Adrenal gland (tissue), 12 donors: ENCODE data around the gene ADPRM. TPM values are rescaled to one million over a fixed set of nuclear protein-coding genes. Genes with fewer than 3 reads are reported as not detected.
"Not testable (repeated sequence)": the region's sequence is repeated elsewhere in the genome, so short reads cannot be mapped to it uniquely, and the experiment has no call there.

Experiments
- DNase-seq, 7 donors: peaks; one replicate each; pipeline ENCODE4 v3.0.0-alpha.2; 2019 to 2020
- H3K27ac ChIP-seq, 5 donors: fragments of 200-600 bp; sonication (generic) in 4 of 5; 1 replicate in 3 of 5; 2 replicates in 2 of 5; pipeline versions ENCODE4 v1.5.1 to v1.8.0; 2016 to 2020; ENCODE audit warnings: mild to moderate bottlenecking in 1 of 5
- H3K27me3 ChIP-seq: fragments of 200-600 bp; 2 replicates; pipeline ENCODE4 v1.8.0; 2021
- H3K36me3 ChIP-seq, 2 donors: fragments of 200-600 bp; replicated peaks in 1 of 2; 1 replicate in 1 of 2; 2 replicates in 1 of 2; pipeline versions ENCODE4 v1.5.1 to v1.8.0; 2018 to 2022
- H3K4me1 ChIP-seq, 2 donors: fragments of 200-600 bp; replicated peaks in 1 of 2; 1 replicate in 1 of 2; 2 replicates in 1 of 2; pipeline versions ENCODE4 v1.5.1 to v1.8.0; 2018 to 2021
- H3K4me3 ChIP-seq, 4 donors: fragments of 200-600 bp; sonication (generic) in 3 of 4; one replicate each; pipeline ENCODE4 v1.5.1; 2016 to 2018
- H3K9me3 ChIP-seq, 3 donors: fragments of 200-600 bp; sonication (generic) in 1 of 3; replicated peaks in 1 of 3; 1 replicate in 2 of 3; 2 replicates in 1 of 3; pipeline versions ENCODE4 v1.5.1 to v1.8.0; 2016 to 2021
- POLR2A ChIP-seq, 2 donors: fragments of 450-650 bp; IDR thresholded peaks; one replicate each; pipeline ENCODE4 v1.6.1; 2017; ENCODE audit warnings: antibody characterized with exemption in 2 of 2, mild to moderate bottlenecking in 2 of 2, moderate library complexity in 1 of 2
- WGBS, 4 donors: extraction: QIAGEN DNeasy Blood & Tissue Kit in 2 of 4; methylation state at CpG; one replicate each; pipeline versions ENCODE4 v1.1.5 to v1.1.7; 2013 to 2017; 5-methylcytosine and 5-hydroxymethylcytosine counted together
- intact Hi-C, 2 donors: fragments of 100-400 bp; cut with DNase I; formaldehyde crosslinking; loops; one replicate each; pipeline versions ENCODE4 v1.14.1 to v1.15.0; 2022 to 2023
- polyA plus RNA-seq, 3 donors: library from polyadenylated mRNA; stranded (reverse); fragments of 200-250 nt in 2 of 3; fragments of 350-450 nt in 1 of 3; fragmentation: Illumina TruSeq in 1 of 3; extraction: RNeasy Lipid Tissue Mini Kit (QIAGEN cat#74804) in 1 of 3; gene quantifications; one replicate each; pipeline ENCODE4 v1.2.3, GENCODE V29; 2013 to 2014
- total RNA-seq, 9 donors: library from RNA; depleted of rRNA in 4 of 9; stranded (reverse); fragments of >200 nt in 4 of 9; fragments of 120-200 nt in 1 of 9; fragmentation: NEBNext Ultra II Directional in 1 of 9; extraction: Animal tissue kit (Norgen Biotek cat#: 25700) in 1 of 9; gene quantifications; one replicate each; pipeline versions ENCODE4 v1.1.0 to v1.2.4, GENCODE V29; 2013 to 2023
- TF ChIP-seq, protein P1 (sequence below), 6 experiments: fragments of 450-650 bp in 4 of 6; fragments of 200-600 bp in 2 of 6; sonication (generic) in 1 of 6; IDR thresholded peaks; 1 replicate in 5 of 6; 2 replicates in 1 of 6; pipeline versions ENCODE4 v1.5.1 to v1.8.0; 2016 to 2021; ENCODE audit warnings: antibody characterized with exemption in 6 of 6, mild to moderate bottlenecking in 2 of 6, moderate library complexity in 1 of 6
- donor health status: healthy with polysubstance abuse.
- donor health status: Bipolar disorder and iron deficiency.
- donor health status: DM: yes; HTN: yes; CAD: no.
- donor health status: DM: no; HTN: no; CAD: no.
- donor health status: DM: no; HTN: no; CAD: no.
- donor health status: DM: yes; HTN: yes; CAD: no.

The ADPRM gene
- total and polyA plus RNA-seq, 12 donors: 3.8 to 12.1 (median 8.2) TPM

DNA sequence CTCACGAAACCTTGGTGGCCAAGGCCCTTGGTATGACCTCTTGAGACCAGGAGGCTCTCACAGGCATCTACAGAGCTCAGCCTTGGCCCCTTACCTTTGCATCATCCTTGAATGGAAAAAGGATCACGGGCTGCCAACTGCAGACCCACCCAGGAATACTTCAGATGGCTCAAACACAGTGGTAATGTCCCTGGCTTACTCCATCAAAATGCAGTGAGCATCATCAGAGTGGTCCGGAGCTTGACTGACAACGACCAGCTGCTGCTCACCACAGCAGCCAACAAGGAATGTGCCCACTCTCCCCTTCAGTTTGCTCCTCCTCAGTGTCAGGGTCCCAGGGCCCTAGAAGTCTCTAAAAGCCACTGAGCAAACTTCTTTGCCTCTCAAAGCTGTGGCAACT is 22.7 kb upstream of the ADPRM start:
- H3K4me1 ChIP-seq: no peaks in the 10 kb centered on the region
- H3K4me3 ChIP-seq: no peak overlapping the region
- no peak overlapping the region for H3K27ac ChIP-seq
- intact Hi-C loops: no loop called here
- no peak for DNase-seq
- H3K36me3 ChIP-seq: peaks cover 0 to 15% of the 10 kb centered on the region in 2 donors
- no peaks in the 10 kb centered on the region for H3K9me3 ChIP-seq
- TF ChIP-seq, protein P1, sequence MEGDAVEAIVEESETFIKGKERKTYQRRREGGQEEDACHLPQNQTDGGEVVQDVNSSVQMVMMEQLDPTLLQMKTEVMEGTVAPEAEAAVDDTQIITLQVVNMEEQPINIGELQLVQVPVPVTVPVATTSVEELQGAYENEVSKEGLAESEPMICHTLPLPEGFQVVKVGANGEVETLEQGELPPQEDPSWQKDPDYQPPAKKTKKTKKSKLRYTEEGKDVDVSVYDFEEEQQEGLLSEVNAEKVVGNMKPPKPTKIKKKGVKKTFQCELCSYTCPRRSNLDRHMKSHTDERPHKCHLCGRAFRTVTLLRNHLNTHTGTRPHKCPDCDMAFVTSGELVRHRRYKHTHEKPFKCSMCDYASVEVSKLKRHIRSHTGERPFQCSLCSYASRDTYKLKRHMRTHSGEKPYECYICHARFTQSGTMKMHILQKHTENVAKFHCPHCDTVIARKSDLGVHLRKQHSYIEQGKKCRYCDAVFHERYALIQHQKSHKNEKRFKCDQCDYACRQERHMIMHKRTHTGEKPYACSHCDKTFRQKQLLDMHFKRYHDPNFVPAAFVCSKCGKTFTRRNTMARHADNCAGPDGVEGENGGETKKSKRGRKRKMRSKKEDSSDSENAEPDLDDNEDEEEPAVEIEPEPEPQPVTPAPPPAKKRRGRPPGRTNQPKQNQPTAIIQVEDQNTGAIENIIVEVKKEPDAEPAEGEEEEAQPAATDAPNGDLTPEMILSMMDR (IDR thresholded peaks at IDR 0.05): no peak
- no peak for TF ChIP-seq POLR2A (IDR thresholded peaks at IDR 0.05)
- 84 to 93% (median 92%) methylated on average over 2 to 4 of the region's 4 CpGs; no CpG with 5 or more reads in 1 of the 4 donors for WGBS, 4 donors
- no peaks in the 10 kb centered on the region for H3K27me3 ChIP-seq

DNA sequence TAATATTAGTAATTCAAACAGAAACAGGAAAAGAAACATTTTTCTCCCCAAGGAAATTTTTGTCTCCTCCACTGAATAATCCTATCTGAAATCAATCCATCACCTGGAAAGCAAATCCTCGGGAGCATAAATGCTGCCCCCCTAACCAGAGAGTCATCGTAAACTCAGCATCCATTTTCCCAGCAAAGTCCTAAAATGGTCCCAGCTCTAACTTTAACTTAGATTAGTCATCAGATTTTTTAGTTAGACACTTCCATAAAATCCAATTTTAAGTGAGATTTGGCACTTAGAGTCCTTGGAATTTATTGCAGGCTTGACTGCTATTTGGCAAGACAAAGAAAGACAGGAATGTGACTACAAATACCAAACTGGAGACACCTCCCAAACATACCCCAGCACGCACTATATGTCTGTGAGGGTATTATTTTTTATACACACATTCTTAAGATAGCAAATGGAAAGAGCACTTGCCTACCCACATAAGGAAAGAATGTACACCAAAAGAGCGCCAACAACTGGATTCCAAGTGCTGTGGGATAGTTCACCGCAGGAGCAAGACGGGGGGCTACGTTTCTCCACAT is 15.4 kb upstream of the ADPRM start:
- H3K36me3 ChIP-seq: peaks cover 0 to 52% of the 10 kb centered on the region in 2 donors
- H3K27me3 ChIP-seq: no peaks in the 10 kb centered on the region
- 76 to 83% (median 79%) methylated on average over 7 of the region's 7 CpGs for WGBS, 4 donors
- no peak overlapping the region for H3K27ac ChIP-seq
- no peak overlapping the region for H3K4me3 ChIP-seq
- TF ChIP-seq, protein P1 (IDR thresholded peaks at IDR 0.05): no peak
- no peak for TF ChIP-seq POLR2A (IDR thresholded peaks at IDR 0.05)
- no peaks in the 10 kb centered on the region for H3K4me1 ChIP-seq
- no peak for DNase-seq
- intact Hi-C loops: no loop called here
- H3K9me3 ChIP-seq: no peaks in the 10 kb centered on the region

DNA sequence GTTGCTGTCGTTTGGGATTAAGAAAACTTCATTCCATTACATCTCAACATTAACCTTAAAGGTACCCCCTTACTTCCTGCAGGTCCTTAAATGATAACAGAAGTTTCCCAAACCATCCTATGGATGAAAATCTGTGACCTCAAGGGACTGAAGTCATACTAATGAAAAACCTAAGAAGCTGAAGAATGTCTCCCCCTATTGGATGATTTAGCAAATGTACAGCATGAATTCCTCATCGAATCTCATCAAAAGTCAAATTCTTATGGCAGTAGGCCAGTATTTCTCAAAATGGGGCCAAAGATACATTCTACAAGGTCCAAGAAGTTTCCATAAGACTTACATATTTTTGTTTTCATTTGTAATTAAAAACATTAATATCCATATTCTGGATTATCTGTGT is 13.5 kb upstream of the ADPRM start:
- no peak for DNase-seq
- 60 to 79% (median 70%) methylated on average over 2 of the region's 2 CpGs for WGBS, 4 donors
- Histone ChIP-seq H3K27ac (no peak overlapping the region), H3K4me1 (no peaks in the 10 kb centered on the region), H3K27me3 (no peaks in the 10 kb centered on the region), H3K36me3 (peaks cover 0 to 47% of the 10 kb centered on the region in 2 donors), H3K4me3 (no peak overlapping the region), H3K9me3 (no peaks in the 10 kb centered on the region)
- intact Hi-C loops: no loop called here
- TF ChIP-seq, protein P1 (IDR thresholded peaks at IDR 0.05): peak in 4 of 6 experiments; percentile 14 to 34 (median 17)
- TF ChIP-seq POLR2A (IDR thresholded peaks at IDR 0.05): no peak

GRCh38 chr17:10687499-10687898 is 9.9 kb upstream of the ADPRM start:
- Histone ChIP-seq H3K9me3 (no peaks in the 10 kb centered on the region), H3K4me3 (no peak overlapping the region), H3K4me1 (no peaks in the 10 kb centered on the region), H3K27ac (no peak overlapping the region), H3K36me3 (peaks cover 0 to 48% of the 10 kb centered on the region in 2 donors), H3K27me3 (no peaks in the 10 kb centered on the region)
- DNase-seq: no peak
- WGBS, 4 donors: 91 to 98% (median 94%) methylated on average over 2 of the region's 2 CpGs
- TF ChIP-seq, protein P1 (IDR thresholded peaks at IDR 0.05): no peak
- no peak for TF ChIP-seq POLR2A (IDR thresholded peaks at IDR 0.05)
- intact Hi-C loops: no loop called here

DNA sequence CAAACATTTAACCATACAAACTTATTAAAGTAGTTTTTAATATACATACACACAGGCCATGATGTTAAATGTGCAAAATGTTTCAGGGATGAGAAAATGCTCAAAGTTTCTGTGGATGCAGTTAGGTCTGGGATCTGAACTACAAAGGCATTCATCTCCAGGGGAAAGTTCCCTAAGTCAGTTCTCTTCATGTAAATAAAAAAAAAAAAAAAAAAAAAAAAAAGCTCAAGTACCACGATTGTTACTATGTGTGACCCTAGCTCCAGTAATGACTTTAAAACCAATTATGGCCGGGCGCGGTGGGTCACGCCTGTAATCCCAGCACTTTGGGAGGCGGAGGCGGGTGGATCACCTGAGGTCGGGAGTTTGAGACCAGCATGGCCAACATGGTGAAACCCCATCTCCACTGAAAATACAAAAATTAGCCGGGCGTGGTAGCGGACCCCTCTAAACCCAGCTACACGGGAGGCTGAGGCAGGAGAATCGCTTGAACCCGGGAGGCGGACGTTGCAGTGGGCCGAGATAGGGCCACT is 1.5 kb upstream of the ADPRM start:
- 87 to 91% (median 90%) methylated on average over 17 of the region's 17 CpGs for WGBS, 4 donors
- intact Hi-C loops: not testable (repeated sequence)

More for the DNA sequence above, 1.5 kb upstream of the ADPRM start:
- not testable (repeated sequence) for H3K9me3 ChIP-seq, DNase-seq, H3K4me3 ChIP-seq, H3K27me3 ChIP-seq, H3K27ac ChIP-seq
- Histone ChIP-seq H3K4me1 (peaks cover 7 to 20% of the 10 kb centered on the region in 2 donors), H3K36me3 (peaks cover 0 to 41% of the 10 kb centered on the region in 2 donors)
